ENCODE measurements around the gene UNC5A.

Gene UNC5A

DNA sequence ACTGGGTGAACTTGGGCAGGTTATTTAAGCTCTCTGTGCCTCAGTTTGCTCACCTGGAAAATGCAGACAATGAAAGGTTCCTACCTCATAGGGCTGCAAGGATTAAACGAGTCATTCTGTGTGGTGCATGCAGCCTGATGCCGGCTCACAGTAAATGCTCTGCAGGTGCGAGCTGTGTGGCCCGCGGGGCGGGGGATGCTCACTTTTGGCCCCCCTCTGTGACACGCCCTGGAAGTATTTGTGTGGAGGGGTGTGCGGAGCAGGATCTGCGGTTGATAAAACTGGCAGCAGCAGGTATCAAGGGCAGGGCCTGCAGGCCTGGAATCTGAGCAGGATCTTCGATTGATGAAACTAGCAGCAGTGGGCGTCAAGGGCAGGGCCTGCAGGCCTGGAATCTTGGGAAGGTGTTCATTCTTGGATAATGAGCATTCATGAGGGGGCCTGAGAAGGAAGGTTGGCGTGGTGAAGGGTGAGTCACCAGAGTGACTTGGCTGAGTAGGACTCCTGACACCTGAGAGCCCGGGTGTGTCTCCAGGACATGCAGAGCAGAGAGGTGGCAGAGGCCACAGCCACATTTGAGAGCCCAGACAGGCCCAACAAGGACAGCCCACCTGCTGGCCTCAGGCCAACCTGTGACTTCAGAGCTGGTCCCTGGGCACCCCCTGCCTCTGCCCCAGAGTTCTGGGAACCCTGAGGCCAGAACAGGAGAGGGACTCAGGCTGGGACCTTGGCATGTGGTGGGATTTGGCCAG lies 11.9 kb downstream of the UNC5A start:
- DNase-seq: no peak

DNA sequence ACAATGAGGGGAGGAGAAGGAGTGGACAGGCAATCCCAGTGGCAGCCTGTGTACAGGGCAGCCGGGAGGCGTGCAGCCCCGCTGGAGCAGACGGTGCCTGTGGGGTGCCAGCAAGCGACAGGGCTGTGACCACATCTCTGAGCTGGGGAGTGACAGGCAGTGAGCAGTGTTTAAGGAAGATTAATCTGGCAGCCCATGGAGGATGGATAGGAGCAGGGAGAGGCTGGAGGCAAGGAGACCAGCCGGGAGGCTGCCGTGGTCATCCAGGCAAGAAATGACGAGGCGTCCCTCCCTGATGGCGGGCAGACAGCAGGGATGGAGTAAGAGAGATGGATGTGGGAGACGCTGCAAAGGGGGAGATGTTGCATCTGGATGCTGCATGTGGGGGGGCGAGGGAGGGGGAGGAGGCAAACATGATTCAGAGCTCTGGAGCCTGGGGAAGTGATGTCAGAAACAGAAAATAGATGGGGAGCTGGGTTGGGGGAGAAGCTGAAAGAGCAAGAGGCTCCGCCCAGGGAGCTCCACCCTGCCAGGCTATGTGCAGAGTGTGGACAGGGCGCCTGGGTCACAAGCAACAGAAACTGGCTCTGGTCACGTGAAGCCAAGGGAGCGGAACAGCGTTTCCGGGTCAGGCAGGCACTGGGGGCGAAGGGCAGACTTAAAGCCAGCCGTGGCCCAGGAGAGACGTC lies 12.6 kb downstream of the UNC5A start:
- no peak for DNase-seq

DNA sequence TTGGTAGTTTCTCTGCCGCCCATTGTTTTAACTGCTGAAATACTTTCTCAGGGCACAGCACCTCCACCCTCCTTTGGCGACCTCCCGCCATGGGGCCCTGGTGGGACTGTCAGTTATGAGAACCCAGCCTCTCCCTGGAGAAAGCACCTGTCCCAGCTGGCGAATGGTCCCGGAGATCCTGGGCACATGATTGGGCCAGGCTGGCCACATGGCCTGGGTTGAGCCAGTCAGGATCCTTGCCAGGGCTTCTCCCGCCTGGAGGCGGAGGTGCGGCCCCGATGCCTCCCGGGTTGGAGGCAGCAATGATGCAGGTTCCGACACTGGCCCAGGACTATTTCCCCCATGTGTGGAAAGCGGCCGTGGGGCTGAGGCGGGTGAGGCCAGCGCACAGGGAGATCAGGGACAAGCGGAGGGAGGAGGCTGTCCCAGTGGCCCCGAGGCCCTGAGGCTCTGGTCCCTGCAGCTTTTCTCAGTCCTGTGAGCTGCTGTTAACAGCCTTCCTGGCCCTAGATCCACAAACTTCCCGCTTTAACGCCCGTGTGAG lies 13.6 kb downstream of the UNC5A start:
- no peak for DNase-seq

DNA sequence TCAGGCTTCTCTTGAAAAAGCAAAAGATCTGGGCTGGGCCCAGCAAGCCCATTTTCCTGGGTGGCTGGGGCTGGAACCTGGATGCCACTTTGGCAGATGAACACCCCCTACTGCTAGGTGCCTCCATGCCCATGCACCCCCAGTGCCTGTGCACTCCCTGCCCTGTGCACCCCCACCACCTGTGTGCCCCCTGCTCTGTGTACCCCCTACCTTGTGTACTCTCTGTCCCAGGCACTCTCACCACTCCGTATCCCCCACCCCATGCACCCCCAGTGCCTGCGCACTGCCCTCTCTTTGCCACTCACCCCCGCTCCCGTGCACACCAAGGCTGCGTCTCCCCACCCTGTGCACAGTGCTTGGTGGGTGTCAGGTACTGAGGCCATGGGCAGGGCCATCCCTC lies 14.2 kb downstream of the UNC5A start:
- DNase-seq: no peak

DNA sequence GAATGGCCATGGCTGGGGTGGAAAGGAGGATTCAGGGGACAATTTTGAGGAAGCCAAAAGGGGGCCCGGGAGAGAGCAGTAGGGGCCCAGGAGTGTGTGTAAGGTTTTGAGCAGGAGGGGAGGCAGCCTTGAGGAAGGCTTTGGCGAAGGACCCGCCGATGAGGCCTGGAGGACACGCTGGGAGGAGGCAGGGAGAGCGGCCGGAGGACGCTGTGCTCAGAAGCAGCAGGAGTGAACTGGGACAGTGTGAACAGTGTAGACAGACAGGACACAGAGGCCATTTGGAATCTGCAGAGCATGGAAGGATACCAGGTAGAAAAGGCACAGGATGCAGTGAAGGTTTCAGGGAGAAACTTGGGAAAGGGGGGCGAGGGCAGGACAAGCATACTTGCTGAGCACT lies 14.9 kb downstream of the UNC5A start:
- no peak for DNase-seq

DNA sequence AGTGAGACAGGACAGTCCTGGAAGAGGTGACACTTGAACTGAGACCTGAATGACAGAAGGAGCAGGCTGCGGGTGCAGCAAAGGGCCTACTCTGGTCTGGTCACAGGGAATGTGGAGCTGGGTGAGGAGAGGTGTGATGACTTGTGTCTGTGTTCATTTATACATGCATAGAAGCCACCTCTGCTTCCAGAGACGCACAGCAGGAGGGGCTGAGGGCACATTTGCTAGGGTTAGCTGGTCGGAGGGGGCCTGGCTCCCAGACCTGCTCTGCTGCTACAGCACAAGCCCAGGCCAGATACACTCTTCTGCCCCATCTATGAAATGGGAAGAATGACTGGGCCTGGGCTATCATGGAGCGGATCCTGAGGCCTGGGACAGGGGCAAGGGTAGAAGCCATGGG lies 15.6 kb downstream of the UNC5A start:
- no peak for DNase-seq

DNA sequence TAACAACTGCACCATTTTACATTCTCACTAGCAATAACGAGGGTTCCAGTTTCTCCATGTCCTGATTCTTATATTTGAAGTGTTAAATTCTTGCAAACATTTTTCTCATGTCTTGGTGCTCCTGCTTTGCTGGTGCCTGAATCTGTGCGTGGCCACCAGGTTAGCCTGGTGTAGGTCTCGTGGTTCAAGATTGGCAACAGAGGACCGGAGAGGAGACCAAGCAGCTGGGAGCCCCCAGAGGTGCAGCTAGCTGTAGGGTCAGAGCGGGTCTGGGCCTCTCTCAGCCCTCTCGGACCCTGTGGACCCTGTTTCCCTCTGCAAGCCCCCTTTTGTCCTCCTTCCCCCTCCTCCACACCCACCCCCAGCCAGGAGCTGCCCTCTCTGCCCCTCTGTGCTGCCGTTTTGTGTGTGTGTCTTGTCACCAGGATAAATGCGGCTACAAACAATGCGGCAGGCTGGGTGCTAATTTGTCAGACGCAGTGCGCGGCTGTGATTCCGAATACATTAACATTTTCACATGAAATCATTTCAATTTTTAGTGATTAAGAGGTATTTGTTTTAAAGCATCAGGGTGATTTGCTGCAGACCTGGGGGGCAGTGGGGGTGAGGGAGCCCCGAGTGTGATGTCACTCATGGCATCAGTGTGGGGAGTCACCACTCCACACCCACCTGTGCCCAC lies 17.5 kb downstream of the UNC5A start:
- no peak for DNase-seq

DNA sequence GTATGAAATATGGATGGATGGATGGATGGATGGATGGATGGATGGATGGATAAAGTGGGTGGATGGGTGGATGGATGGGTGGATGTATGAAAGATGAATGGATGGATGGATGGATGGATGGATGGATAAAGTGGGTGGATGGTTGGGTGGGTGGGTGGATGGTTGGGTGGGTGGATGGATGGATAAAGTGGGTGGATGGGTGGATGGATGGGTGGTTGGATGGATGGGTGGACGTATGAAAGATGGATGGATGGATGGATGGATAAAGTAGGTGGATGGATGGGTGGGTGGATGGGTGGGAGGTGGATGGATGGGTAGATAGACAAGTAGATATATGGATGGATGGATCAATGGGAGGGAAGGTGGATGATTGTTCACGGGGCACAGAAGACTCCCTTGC lies 19.0 kb downstream of the UNC5A start:
- no peak for DNase-seq

DNA sequence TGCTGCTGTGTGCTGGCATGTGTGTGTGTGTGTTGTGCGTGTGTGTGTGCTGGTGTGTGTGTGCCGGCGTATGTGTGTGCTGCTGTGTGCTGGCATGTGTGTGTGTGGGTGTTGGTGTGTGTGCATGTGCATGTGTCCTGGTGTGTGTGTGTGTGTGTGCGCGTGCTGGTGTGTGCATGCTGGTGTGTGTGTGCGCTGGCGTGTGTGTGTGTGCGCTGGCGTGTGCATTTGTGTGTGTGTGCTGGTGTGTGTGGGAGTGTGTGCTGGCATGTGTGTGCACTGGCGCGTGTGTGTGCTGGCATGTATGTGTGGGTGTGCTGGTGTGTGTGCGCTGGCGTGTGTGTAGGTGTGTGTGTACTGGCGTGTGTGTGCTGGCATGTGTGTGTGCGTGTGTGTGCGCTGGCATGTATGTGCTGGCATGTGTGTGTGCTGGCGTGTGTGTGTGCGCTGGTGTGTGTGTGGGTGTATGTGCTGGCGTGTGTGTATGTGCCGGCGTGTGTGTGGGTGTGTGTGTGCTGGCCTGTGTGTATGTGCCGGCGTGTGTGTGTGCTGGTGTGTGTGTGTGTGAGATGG lies 20.1 kb downstream of the UNC5A start:
- DNase-seq: no peak

DNA sequence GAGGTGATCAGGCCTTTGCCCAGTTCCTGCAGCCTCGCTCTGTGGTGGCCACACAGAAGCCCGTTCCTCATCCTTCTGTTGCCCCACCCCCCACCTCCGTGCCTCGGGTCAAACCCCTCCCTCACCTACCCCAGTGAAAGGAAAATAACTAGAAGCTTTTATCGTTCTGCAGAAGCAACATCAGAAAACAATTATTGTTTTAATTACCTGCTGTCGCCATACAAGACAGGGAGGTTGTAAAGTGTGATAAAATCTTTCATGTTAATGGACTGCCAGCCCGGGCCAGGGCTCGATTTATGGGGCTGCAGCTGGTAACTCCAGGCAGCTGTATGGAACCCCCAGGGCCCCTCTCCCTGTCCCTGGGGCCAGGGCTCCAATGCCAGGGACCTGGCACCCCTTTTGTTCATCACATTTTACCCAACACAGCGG lies 20.6 kb downstream of the UNC5A start:
- no peak for DNase-seq

DNA sequence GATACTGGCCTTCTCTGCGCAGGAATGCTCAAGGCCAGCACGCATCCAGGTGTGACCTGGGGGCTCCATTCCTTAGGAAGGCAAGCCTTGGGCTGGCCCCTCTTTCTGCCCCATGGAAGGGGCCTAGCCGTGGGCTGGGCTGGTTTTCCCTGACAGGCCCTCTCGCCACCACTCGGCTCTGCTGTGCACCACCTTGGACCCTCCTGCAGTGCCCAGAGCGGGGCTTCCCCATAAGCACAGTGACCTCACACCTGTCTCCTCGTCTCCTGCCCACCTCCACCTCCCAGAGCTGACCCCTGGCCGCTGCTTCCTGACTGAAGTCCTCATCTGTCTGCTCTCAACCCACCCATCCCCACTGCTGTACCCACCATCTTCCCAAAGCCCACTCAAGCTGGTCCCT lies 21.1 kb downstream of the UNC5A start:
- no peak for DNase-seq

DNA sequence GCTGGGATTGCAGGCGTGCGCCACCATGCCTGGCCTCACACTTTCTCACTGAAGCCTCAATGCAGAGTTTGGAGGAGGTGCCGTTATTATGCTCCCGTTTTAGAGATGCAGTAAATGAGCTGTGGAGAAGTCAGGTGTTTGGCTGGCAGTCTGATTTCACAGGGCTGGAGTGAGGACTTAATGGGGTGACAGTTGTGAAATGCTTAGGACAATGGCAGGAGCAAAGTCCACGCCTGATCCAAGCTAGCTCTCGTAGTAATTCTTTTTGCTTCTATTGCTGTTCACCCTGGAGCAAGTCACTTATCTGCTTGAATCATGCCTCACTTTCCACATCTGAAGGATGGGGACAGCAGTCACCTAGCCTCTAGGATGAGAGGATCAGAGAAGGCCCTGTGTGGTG lies 21.8 kb downstream of the UNC5A start:
- DNase-seq: no peak

DNA sequence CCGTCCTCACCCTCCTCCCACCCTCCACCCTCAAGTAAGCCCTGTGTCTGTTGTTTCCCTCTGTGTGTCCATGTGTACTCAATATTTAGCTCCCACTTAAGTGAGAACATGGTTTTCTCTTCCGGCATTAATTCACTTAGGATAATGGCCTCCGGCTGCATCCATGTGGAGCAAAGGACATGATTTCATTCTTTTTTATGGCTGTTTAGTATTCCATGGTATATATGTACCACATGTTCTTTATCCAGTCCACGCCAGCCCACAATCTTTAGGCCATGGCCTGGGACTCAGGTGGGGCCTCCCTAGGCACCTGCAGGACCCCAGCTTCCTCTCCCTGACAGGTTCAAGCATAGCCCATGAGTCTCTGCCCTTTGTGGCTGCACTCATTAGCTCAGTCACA lies 22.9 kb downstream of the UNC5A start:
- no peak for DNase-seq

DNA sequence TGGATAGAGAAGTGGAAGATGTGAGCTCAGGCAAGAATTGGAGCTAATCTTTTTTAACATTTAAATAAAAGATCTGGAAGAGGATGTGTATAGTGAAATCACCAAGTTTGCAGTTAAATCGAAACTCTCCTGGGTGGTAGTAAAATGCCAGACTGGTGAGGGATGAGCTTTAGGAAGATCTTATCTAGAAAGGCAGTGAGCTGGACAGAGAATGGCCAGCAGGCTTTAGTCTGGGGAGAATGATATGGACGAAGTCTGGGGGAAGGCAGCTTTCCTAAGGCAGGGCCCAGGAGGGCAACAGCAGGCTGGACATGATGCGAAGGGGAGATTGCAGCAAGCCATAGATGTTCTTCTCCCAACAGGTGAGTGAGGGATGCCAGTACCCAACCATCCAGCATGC lies 25.6 kb downstream of the UNC5A start:
- DNase-seq: no peak

DNA sequence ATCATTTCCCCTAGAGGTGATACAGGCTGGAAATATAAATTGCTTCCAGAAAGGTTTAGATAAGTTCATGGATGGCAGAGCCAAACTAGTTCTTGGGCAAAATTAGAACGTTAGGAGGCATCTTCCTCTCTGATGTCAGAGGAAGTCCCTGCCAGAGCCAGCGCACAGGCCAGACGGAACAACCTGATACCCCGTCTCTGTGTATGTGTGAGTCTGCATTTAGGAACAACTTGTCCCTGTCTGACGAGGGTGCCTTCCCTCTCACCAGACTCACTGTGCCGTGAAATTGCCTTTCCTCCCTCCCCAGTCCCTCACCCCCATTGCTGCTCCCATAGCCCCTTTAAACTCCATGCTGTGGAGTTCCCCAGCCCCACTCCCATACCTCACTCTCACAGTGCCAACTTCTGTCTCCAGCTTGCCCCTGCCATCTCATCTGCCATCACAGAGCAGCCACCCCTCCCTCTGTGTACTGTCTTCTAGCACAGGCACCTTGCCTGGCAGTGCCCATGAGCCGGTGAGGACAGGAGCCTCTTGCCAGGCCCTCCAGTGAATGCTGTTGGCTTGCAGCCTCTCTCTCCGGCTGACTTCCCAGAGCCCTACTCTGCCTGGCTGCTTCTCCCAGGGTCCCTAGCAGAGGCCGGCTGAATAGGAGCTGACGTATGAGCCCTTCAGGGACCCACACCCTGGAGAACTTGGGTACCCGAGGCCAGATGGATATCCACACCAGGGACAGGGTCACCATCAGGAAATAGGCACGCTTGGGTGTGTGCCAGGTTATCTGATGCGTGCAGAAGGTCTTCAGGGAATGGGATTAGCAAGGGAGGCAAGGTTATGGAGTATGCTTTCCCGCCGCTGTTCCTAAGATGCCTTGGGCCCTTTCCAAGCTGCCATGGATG lies 26.7 kb downstream of the UNC5A start:
- DNase-seq: no peak

DNA sequence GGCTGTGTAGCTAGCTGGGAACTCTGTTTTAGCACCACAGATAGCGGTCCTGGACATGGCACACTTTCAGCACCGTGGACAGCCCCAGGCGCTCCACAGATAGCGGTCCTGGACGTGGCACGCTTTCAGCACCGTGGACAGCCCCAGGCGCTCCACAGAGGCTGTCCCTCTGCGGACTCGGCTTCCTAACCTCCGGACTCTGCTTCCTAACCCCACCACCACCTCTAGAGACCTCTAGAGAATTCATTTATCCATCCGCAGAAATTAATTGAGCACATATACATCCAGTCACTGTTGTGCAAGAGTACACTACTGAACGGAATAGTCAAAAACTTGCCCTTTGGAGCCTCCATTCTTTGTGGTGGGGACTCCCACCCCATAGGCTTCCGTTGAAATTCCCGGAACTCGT lies 27.4 kb downstream of the UNC5A start:
- peak; percentile 60 for DNase-seq

DNA sequence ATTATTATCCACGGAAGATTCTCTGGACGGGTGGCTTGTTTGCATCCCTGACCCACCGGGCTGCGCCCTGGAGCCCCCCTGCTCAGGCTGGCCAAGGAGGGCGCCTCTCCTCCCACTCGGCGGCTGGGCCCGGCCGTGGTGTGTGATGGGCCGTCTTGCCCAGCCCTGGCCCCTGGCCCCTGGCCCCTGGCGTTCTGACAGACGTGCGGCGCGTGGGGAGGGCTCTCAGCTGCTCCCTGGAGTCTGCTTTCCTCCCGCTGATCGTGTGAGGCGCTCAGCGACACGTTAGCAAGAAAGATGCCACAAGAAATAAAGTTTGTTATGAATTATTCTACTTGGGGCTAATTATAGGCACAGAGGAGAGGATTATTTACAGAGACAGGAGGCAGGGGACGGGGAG lies 33.3 kb downstream of the UNC5A start:
- DNase-seq: no peak

DNA sequence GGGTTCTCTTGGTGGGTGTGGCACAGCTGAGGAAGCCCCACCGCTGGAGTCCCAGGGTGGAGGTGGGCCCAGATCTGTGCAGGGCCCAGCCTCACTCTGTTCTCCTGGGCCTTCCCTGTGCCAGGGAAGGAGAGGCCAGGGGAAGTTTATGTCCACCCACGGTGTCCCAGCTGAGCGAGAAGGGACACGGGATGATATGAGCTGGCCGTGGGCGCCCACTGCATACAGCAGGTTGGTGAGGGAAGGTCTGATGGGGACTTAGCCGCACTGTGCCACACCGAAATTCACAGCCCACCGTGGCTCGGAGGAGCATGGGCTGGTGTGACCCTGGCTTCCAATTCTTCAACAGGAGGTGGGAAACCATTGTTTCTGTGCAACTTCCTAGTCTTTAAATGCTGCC lies 33.9 kb downstream of the UNC5A start:
- DNase-seq: no peak

DNA sequence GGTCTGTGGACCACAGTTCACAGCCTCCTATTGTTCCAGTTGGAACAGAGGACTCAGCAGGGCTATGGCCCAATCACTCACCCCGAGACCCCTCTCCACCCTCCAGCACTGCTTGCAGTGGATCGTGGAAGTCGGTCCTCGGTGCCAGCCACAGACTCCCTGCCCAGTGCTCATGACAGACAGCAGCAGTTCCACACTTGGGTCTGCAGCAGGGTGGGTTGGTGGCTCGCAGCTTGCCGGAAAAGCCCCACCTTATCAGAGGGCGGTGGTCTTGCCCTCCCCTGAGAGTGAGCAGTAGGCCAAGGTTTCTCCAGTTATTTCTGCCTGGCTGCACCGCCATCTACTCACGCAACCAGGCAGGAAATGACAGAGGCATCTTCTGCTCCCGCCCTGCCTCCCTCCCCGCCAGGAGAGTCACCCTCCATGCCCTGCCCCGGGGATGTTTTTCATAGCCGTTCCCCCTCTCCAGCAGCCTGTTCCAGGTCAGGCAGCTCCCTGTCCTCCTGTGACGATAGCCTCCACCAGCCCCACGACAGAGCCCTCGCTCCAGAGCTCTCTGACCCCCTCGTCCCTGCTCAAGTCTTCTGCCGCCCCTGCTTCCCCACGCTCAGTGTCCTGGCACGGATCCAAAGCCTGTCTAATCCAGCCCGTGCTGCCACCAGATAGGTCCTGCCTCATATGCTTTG lies 34.5 kb downstream of the UNC5A start:
- DNase-seq: no peak

DNA sequence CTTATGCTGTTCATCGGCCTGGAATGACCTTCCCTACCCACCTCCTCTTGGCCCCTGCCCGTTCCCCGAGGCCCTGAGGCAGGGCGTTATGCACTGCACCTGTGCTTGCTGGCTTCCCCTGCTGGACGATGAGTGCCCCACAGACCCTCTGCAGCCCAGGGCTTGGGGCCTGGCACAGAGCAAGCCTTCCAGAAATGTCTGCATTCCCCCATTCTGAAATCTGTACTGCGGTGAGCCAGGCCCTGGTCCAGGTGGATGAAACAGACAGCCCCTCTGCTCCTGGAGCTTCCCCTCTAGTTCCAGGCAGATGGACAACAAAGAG lies 35.0 kb downstream of the UNC5A start:
- no peak for DNase-seq

DNA sequence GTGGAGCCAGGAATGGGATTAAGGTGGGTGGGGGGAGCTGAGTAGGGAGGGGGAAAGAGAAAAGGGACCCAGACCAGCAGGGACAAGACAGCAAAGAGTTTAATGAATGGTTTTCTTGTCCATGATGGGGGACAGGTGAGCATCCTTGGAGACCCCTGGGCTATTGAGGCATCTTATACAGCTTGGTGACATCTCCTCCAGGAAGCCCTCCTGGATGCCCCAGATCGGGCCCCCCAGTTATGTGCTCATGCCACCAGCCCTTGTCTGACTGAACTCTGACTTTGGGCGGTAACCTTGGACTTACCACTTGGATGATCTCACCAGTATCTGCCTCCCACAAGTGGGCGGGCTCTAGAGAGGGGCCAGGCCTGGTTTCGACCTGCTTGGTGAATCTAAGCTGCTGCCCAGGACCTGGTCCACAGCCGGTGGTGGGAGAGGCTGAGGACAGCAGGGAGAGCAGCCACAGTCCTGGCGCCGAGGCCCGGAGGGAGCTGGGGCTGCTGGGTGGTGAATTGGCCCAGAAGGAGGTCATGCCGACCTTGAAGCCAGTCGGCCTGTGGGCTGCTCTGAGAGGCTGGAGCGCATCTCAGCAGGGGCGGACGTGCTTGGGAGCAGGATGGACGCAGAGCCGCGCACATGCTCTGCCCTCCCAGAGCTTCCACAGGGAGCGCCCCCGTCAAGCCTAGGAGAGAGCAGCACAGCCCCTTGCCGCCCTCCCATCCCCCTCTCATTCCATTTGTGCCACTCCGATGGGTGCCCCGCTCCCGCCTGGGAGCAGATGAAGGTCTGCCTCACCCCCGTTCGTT lies 36.2 kb downstream of the UNC5A start:
- no peak for DNase-seq
